Upper lobe of left lung (tissue), 4 donors: ENCODE results near the gene CACNA1A.

Experiments
- POLR2A ChIP-seq, 4 donors: fragments of 450-650 bp; IDR thresholded peaks; one replicate each; pipeline ENCODE4 v1.5.1; 2016 to 2017; ENCODE audit warnings: antibody characterized with exemption in 4 of 4, mild to moderate bottlenecking in 2 of 4
- TF ChIP-seq, protein P1 (sequence below), 6 experiments: fragments of 450-650 bp in 4 of 6; fragments of 200-600 bp in 2 of 6; sonication (generic) in 2 of 6; IDR thresholded peaks; one replicate each; pipeline ENCODE4 v1.5.1; 2016 to 2019; ENCODE audit warnings: antibody characterized with exemption in 6 of 6

DNA sequence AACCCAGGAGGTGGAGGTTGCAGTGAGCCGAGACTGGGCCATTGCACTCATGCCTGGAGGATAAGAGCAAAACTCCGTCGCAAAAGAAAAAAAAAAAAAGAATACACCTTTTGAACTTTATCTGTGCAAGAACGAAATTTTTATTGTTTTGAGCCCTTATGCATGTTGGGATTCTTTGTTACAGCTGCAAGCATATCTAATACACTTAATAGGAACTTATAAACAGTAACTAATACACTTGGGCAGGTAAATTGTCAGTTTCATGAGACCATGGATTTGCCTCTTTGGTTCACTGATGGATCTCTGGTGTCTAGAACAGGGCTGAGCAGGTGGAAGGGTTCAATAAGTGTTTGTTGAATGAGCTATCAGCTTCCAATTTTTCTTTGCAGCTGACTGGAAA, 108.1 kb downstream of the CACNA1A start:
- TF ChIP-seq POLR2A (IDR thresholded peaks at IDR 0.05) = no peak
- TF ChIP-seq, protein P1, sequence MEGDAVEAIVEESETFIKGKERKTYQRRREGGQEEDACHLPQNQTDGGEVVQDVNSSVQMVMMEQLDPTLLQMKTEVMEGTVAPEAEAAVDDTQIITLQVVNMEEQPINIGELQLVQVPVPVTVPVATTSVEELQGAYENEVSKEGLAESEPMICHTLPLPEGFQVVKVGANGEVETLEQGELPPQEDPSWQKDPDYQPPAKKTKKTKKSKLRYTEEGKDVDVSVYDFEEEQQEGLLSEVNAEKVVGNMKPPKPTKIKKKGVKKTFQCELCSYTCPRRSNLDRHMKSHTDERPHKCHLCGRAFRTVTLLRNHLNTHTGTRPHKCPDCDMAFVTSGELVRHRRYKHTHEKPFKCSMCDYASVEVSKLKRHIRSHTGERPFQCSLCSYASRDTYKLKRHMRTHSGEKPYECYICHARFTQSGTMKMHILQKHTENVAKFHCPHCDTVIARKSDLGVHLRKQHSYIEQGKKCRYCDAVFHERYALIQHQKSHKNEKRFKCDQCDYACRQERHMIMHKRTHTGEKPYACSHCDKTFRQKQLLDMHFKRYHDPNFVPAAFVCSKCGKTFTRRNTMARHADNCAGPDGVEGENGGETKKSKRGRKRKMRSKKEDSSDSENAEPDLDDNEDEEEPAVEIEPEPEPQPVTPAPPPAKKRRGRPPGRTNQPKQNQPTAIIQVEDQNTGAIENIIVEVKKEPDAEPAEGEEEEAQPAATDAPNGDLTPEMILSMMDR (IDR thresholded peaks at IDR 0.05) = no peak
